H9 (cell line): Measurements from ENCODE around the gene CTNNA3. TPM values are rescaled to one million over a fixed set of nuclear protein-coding genes. Genes with fewer than 3 reads are reported as not detected.

Experiments used
- DNase-seq: peaks from one replicate; pipeline ENCODE4 v3.0.0-alpha.2; 2017
- H2AFZ ChIP-seq: one replicate; pipeline ENCODE4 v1.6.1; 2013; ENCODE audit warnings: mild to moderate bottlenecking, low read length, control low read depth, moderate library complexity
- H2AK5ac ChIP-seq: 2 replicates; pipeline ENCODE4 v1.6.1; 2013; ENCODE audit warnings: low read length, control low read depth, mixed read lengths; ENCODE audit not compliant: insufficient read length
- H2BK120ac ChIP-seq: one replicate; pipeline ENCODE4 v1.6.1; 2013; ENCODE audit warnings: low read depth, mild to moderate bottlenecking, low read length, control low read depth, inconsistent platforms; ENCODE audit not compliant: poor library complexity, severe bottlenecking
- H2BK12ac ChIP-seq: 2 replicates; pipeline ENCODE4 v1.6.1; 2013; ENCODE audit warnings: low read length, control low read depth, mixed read lengths, low read depth; ENCODE audit not compliant: insufficient read length
- H2BK15ac ChIP-seq: 2 replicates; pipeline ENCODE4 v1.6.1; 2013; ENCODE audit warnings: low read depth, low read length, control low read depth
- H2BK20ac ChIP-seq: one replicate; pipeline ENCODE4 v1.6.1; 2013; ENCODE audit warnings: low read depth, mild to moderate bottlenecking, low read length, control low read depth, inconsistent platforms; ENCODE audit not compliant: poor library complexity, severe bottlenecking
- H2BK5ac ChIP-seq: 2 replicates; pipeline ENCODE4 v1.6.1; 2013; ENCODE audit warnings: low read length, control low read depth, mixed read lengths; ENCODE audit not compliant: insufficient read length
- H3K14ac ChIP-seq: 2 replicates; pipeline ENCODE4 v1.6.1; 2013; ENCODE audit warnings: low read length, control low read depth; ENCODE audit not compliant: insufficient read depth
- H3K18ac ChIP-seq: 2 replicates; pipeline ENCODE4 v1.6.1; 2013; ENCODE audit warnings: low read depth, mild to moderate bottlenecking, mixed read lengths, low read length, control low read depth; ENCODE audit not compliant: insufficient read length
- H3K23ac ChIP-seq: 2 replicates; pipeline ENCODE4 v1.6.1; 2013; ENCODE audit warnings: low read length, control low read depth, mixed read lengths, low read depth; ENCODE audit not compliant: insufficient read length
- H3K23me2 ChIP-seq: 2 replicates; pipeline ENCODE4 v1.6.1; 2013; ENCODE audit warnings: low read depth, mild to moderate bottlenecking, mixed read lengths, low read length, control low read depth; ENCODE audit not compliant: insufficient read length, poor library complexity, severe bottlenecking
- H3K27ac ChIP-seq: 2 replicates; pipeline ENCODE4 v1.5.1; 2013; ENCODE audit warnings: low read length, control low read depth, mixed read lengths, low read depth; ENCODE audit not compliant: insufficient read length
- H3K27me3 ChIP-seq: 2 replicates; pipeline ENCODE4 v1.6.1; 2013; ENCODE audit warnings: low read length, control low read depth, inconsistent platforms; ENCODE audit not compliant: insufficient read depth
- H3K4ac ChIP-seq: 2 replicates; pipeline ENCODE4 v1.6.1; 2013; ENCODE audit warnings: low read depth, mild to moderate bottlenecking, control low read depth, inconsistent platforms, low read length, moderate library complexity
- H3K4me1 ChIP-seq: 2 replicates; pipeline ENCODE4 v1.6.1; 2013; ENCODE audit warnings: low read length, control low read depth, inconsistent platforms; ENCODE audit not compliant: insufficient read depth
- H3K4me2 ChIP-seq: 2 replicates; pipeline ENCODE4 v1.6.1; 2013; ENCODE audit warnings: low read length, control low read depth, mixed read lengths; ENCODE audit not compliant: insufficient read length, insufficient read depth
- H3K56ac ChIP-seq: 2 replicates; pipeline ENCODE4 v1.6.1; 2013; ENCODE audit warnings: low read depth, mild to moderate bottlenecking, mixed read lengths, low read length, control low read depth; ENCODE audit not compliant: insufficient read length
- H3K79me1 ChIP-seq: 2 replicates; pipeline ENCODE4 v1.6.1; 2013; ENCODE audit warnings: low read depth, mild to moderate bottlenecking, moderate library complexity, low read length, control low read depth, inconsistent platforms; ENCODE audit not compliant: insufficient read depth, poor library complexity, severe bottlenecking
- H3K79me2 ChIP-seq: 2 replicates; pipeline ENCODE4 v1.6.1; 2013; ENCODE audit warnings: low read length, control low read depth, inconsistent platforms; ENCODE audit not compliant: insufficient read depth
- H3K9ac ChIP-seq: 2 replicates; pipeline ENCODE4 v1.6.1; 2013; ENCODE audit warnings: low read length, control low read depth, mixed read lengths; ENCODE audit not compliant: insufficient read length; ENCODE audit errors: extremely low read depth
- H3K9me3 ChIP-seq: one replicate; pipeline ENCODE4 v1.6.1; 2013; ENCODE audit warnings: low read depth, low read length, inconsistent platforms; ENCODE audit not compliant: control insufficient read depth
- H3T11ph ChIP-seq: one replicate; pipeline ENCODE4 v1.6.1; 2013; ENCODE audit warnings: mild to moderate bottlenecking, low read length, control low read depth, inconsistent platforms
- H4K20me1 ChIP-seq: one replicate; pipeline ENCODE4 v1.6.1; 2013; ENCODE audit not compliant: control insufficient read depth, insufficient read length, insufficient read depth
- H4K5ac ChIP-seq: 2 replicates; pipeline ENCODE4 v1.6.1; 2013; ENCODE audit warnings: low read depth, mild to moderate bottlenecking, mixed read lengths, low read length, control low read depth; ENCODE audit not compliant: insufficient read length
- H4K8ac ChIP-seq: replicated peaks from 2 replicates; pipeline ENCODE4 v1.6.1; 2013; ENCODE audit warnings: low read length, control low read depth, mixed read lengths, low read depth; ENCODE audit not compliant: insufficient read length
- H4K91ac ChIP-seq: 2 replicates; pipeline ENCODE4 v1.6.1; 2013; ENCODE audit warnings: low read depth, mild to moderate bottlenecking, moderate library complexity, mixed read lengths, low read length, control low read depth; ENCODE audit not compliant: insufficient read length
- H3K27ac Mint-ChIP-seq, 3 experiments: 2 replicates in 2 of 3; 3 replicates in 1 of 3; pipeline ENCODE4 v1.8.0; 2020 to 2021; ENCODE audit warnings: mixed read lengths in 3 of 3, mild to moderate bottlenecking in 1 of 3, moderate library complexity in 1 of 3
- H3K27me3 Mint-ChIP-seq: 2 replicates; pipeline ENCODE4 v1.8.0; 2021; ENCODE audit warnings: low read depth, mild to moderate bottlenecking, moderate library complexity, mixed read lengths
- H3K36me3 Mint-ChIP-seq, 3 experiments: 2 replicates in 2 of 3; 3 replicates in 1 of 3; pipeline ENCODE4 v1.8.0; 2020 to 2021; ENCODE audit warnings: low read depth in 3 of 3, mixed read lengths in 3 of 3; ENCODE audit not compliant: insufficient read depth in 1 of 3
- H3K4me1 Mint-ChIP-seq, 2 experiments: 2 replicates each; pipeline ENCODE4 v1.8.0; 2020; ENCODE audit warnings: mixed read lengths in 2 of 2
- H3K4me3 Mint-ChIP-seq, 2 experiments: 2 replicates in 1 of 2; 3 replicates in 1 of 2; pipeline ENCODE4 v1.8.0; 2020 to 2021; ENCODE audit warnings: mild to moderate bottlenecking in 2 of 2, mixed read lengths in 2 of 2, moderate library complexity in 1 of 2
- H3K9me3 Mint-ChIP-seq, 2 experiments: 2 replicates in 1 of 2; 3 replicates in 1 of 2; pipeline ENCODE4 v1.8.0; 2020; ENCODE audit warnings: mild to moderate bottlenecking in 2 of 2, mixed read lengths in 2 of 2, moderate library complexity in 1 of 2
- WGBS: extraction: QIAGEN DNeasy Blood & Tissue Kit; methylation state at CpG from one replicate; pipeline ENCODE4 v1.1.7; 2013; ENCODE audit warnings: missing lambda C conversion rate, low lambda C conversion rate, mixed read lengths; ENCODE audit not compliant: insufficient read length; ENCODE audit errors: extremely low coverage; 5-methylcytosine and 5-hydroxymethylcytosine counted together
- total RNA-seq: library from RNA; stranded (reverse); gene quantifications from 2 replicates; pipeline ENCODE4 v1.2.1, GENCODE V29; 2021
- TF ChIP-seq, protein P1 (sequence below): fragments of 200-600 bp; sonication (generic); conservative IDR thresholded peaks from 3 replicates; pipeline ENCODE4 v1.8.0; 2021; ENCODE audit warnings: antibody characterized with exemption, mild to moderate bottlenecking

The CTNNA3 gene
- total RNA-seq, 1 experiment from 2014 or later = 3.3 TPM

- no peak overlapping the region for H2BK20ac ChIP-seq
- no peak overlapping the region for H4K5ac ChIP-seq
- H3K14ac ChIP-seq = no peak overlapping the region
- Mint-ChIP-seq H3K4me3 (no peak overlapping the region), H3K36me3 (peaks cover 0 to 6% (median 6%) of the 10 kb centered on the region in 3 experiments; a peak in 5 of 7 replicates), H3K27me3 (no peaks in the 10 kb centered on the region), H3K4me1 (no peaks in the 10 kb centered on the region), H3K27ac (no peak overlapping the region), H3K9me3 (peaks cover 1 to 4% of the 10 kb centered on the region in 2 experiments; a peak in 4 of 5 replicates)
- H3K18ac ChIP-seq = no peak overlapping the region
- no peak overlapping the region for H4K91ac ChIP-seq
- no peak overlapping the region for H2AK5ac ChIP-seq
- H3K4me1 ChIP-seq = no peaks in the 10 kb centered on the region
- no peak overlapping the region for H3K23ac ChIP-seq
- H2BK120ac ChIP-seq = no peak overlapping the region
- TF ChIP-seq, protein P1, sequence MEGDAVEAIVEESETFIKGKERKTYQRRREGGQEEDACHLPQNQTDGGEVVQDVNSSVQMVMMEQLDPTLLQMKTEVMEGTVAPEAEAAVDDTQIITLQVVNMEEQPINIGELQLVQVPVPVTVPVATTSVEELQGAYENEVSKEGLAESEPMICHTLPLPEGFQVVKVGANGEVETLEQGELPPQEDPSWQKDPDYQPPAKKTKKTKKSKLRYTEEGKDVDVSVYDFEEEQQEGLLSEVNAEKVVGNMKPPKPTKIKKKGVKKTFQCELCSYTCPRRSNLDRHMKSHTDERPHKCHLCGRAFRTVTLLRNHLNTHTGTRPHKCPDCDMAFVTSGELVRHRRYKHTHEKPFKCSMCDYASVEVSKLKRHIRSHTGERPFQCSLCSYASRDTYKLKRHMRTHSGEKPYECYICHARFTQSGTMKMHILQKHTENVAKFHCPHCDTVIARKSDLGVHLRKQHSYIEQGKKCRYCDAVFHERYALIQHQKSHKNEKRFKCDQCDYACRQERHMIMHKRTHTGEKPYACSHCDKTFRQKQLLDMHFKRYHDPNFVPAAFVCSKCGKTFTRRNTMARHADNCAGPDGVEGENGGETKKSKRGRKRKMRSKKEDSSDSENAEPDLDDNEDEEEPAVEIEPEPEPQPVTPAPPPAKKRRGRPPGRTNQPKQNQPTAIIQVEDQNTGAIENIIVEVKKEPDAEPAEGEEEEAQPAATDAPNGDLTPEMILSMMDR = no peak
- H3T11ph ChIP-seq = no peak overlapping the region
- H3K4me2 ChIP-seq = no peak overlapping the region
- H2AFZ ChIP-seq = no peak overlapping the region
- H3K27me3 ChIP-seq = no peaks in the 10 kb centered on the region
- no peak overlapping the region for H3K27ac ChIP-seq
- DNase-seq = no peak
- no peaks in the 10 kb centered on the region for H3K79me2 ChIP-seq
- H4K20me1 ChIP-seq = no peaks in the 10 kb centered on the region
- no peak overlapping the region for H3K9ac ChIP-seq
- H3K56ac ChIP-seq = no peak overlapping the region
- H4K8ac ChIP-seq = no peak overlapping the region
- no peak overlapping the region for H2BK5ac ChIP-seq
- H2BK12ac ChIP-seq = no peak overlapping the region
- H3K9me3 ChIP-seq = no peaks in the 10 kb centered on the region
- no peak overlapping the region for H3K4ac ChIP-seq
- no peak overlapping the region for H2BK15ac ChIP-seq
- no CpG with 5 or more reads among the region's 2 CpGs for WGBS
- no peaks in the 10 kb centered on the region for H3K23me2 ChIP-seq
- H3K79me1 ChIP-seq = no peaks in the 10 kb centered on the region
Observed at GRCh38 chr10:66747451-66747850, 948.5 kb downstream of the CTNNA3 start.
